Suppressor macrophage treated with lipopolysaccharide for 4 hours (primary cell): ENCODE results near the gene CFAP119.
"Not testable (repeated sequence)": the region's sequence is repeated elsewhere in the genome, so short reads cannot be mapped to it uniquely, and the experiment has no call there.

Experiments
- DNase-seq: peaks from one replicate; pipeline ENCODE4 v3.0.0-alpha.2; 2020

The CFAP119 gene

DNA sequence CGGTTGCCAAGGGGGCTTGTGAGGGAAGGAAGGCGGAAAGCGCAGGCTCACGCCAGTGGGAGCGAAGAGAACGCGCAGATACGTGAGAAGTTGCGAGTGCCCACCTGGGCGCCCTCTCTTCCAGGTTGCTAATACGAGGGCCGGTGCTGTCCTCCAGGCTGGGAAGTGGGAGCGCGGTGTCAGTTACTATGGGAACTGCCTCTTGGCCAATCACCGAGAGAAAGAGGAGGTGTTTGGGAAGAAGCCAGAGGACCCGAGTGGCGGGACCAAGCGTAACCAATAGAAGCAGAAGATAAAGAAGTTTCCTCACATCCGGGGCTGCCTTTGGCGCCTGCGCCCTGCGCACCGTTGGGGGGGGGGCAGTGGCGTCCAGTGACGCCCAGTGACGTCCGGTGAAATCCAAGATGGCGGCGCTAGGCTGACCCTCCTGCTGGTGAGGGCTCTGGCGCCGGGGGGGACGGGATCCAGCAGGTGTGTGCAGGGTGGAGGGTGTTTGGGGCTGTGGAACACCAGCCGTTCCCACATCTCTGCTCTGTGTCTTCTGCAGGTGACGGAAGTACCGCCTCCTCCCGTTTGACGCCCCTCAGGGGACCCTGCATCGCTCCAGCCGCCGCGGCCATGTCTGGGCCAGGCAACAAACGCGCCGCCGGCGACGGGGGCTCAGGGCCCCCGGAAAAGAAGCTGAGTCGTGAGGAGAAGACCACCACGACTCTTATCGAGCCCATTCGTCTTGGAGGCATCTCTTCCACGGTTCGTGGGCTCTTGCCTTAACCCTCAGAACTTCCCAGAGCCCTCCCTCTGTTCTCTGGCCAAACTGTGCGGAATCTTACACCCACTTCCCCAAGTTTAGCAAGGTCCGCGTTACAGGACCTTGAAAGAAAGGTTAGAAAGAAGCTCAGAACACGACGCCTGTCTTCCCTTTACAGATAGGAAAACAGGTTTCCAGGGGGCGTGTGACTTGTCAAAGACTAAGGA, at the start of gene CFAP119, which contains the start of gene RNF40:
Gene CFAP119 (minus strand): TSS at position 135 of the 975 bp plus-strand sequence. CDS start 314 bp downstream, outside the sequence.
Gene RNF40 (plus strand): TSS at position 395 of the 975 bp plus-strand sequence. CDS start 224 bp downstream, at position 619.
- DNase-seq, result peak; percentile 98

DNA sequence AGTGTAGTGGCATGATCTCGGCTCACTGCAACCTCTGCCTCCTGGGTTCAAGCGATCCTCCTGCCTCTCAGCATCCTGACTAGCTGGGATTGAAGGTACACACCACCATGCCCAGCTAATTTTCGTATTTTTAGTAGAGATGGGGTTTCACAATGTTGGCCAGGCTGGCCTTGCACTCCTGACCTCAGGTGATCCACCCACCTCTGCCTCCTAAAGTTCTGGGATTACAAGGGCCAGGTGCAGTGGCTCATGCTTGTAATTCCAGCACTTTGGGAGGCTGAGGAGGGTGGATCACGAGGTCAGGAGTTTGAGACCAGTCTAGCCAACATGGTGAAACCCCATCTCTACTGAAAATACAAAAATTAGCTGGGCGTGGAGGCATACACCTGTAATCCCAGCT, 47.8 kb upstream of the CFAP119 start:
- not testable (repeated sequence) for DNase-seq

DNA sequence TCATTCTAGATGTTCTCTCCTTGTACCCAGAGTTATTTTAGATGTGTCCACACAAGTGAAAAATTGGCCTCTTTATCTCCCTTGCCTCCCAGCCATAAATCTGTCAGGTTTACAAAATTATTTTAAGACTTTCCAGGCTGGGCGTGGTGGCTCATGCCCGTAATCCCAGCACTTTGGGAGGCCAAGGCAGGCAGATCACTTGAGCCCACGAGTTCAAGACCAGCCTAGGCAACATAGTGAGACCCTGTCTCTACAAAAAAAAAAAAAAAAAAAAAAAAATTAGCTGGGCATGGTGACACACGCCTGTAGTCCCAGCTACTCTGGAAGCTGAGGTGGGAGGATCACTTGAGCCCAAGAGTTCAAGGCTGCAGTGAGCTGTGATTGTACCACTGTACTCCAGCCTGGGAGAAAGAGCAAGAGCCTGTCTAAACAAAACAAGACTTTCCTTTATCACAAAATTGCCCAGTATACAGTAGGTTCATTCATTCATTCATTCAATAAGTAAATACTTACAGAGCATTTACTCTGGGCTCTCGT, 47.1 kb upstream of the CFAP119 start:
- DNase-seq, result not testable (repeated sequence)

DNA sequence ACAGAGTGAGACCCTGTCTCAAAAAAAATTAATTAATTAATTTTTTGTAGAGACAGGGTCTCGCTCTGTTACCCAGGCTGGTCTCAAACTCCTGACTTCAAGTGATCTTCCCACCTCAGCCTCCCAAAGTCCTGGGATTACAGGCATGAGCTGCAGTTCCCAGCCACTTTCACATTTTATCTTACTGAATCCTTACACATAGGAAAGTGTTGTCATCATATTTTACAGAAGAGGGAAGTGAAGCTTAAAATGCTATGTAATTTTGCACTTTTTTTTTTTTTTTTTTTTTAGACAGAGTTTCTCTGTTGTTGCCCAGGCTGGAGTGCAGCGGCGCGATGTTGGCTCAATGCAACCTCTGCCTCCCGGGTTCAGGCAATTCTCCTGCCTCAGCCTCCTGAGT, 46.3 kb upstream of the CFAP119 start:
- DNase-seq, result peak; percentile 83

DNA sequence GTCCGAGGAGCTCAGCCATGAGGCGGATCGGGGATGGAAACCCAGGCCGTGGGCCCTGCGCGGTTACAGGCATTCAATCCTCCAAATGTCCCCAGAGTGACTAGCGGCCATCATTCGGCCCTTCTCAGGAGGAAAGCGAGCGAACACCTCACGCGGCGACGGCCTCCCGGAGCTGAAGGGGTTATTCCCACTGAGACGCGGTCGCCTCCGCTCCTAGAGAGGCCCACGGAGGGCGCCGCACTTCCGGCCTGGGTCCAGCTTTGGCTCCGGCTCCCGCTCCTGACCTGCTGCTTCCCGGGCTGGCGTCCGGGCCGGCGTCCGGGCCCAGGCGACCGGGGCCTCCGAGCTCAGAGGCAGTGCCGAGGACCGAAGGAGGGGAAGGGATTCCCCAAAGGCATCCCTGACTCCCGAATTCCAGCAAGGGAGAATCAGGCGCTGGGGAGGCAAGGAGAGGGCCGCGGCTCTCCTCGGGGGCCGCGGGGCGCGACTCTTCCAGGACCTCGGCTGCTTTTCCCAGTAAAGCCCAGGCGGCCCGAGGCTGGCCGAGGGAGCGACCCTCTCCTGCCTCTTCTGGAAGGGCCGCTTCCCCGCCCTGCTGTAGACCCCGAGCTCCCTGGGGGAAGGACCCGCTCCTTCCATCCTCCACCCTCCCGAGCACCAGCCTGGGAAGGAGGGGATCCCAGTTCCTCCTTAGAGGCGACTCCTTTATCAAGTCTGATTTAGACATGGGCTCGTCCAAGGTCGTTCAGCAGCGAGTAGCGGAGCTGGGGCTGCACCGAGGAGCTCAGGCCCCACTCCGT, 43.7 kb upstream of the CFAP119 start:
- peak; percentile 79 for DNase-seq

DNA sequence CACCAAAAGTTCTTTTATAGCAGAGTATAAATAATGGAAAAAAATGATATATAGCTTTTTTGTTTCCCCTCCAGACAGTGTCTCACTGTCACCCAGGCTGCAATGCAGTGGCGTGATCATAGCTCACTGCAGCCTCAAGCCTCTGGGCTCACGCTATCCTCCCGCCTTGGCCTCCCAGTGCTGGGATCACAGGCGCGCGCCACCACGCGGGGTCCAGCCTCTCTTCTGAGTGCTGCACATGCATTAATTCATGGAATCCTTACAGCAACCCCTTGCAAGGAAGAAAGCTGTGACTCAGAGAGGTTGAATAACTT, 43.2 kb upstream of the CFAP119 start:
- DNase-seq, result no peak

DNA sequence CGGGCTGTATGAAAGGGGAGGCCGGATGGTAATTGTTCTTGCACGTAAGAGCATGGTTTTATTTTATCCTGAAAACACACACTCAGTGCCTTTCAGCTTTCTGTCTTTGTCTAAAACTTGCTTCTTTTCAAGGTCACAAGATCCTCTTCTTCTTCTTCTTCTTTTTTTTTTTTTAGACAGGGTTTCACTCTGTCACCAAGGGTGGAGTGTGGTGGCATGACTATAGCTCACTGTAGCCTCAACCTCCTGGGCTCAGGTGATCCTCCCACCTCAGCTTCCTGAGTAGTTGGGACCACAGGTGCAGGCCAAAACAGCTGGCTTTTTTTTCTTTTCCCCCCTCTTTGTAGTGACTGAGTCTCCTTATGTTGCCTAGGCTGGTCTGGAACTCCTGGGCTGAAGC, 41.1 kb upstream of the CFAP119 start:
- DNase-seq, result peak; percentile 29

DNA sequence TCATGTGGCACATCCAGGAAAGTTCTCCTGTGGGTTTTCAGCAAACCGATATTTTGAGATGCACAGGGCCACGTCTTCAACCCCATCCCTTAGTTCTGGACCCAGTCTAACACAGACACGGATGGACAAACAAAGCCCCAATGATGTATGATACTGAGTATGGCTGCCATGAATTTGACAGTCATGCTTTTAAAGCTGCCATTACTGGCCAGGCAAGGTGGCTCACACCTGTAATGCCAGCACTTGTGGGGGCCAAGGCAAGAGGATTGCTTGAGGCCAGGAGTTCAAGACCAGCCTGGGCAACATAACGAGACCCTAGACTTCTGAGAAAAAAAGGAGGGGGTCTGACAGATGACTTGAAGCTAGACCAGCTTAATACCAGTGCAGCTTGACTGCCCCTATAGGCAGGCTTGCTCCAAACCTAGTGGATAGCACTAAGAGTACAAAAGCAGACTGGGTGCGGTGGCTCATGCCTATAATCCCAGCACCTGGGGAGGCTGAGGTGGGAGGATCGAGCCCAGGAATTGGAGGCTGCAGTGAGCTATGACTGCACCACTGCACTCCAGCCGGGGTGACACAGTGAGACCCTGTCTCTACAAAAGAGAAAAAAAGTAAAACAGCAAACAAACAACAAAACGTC, 35.9 kb upstream of the CFAP119 start:
- no peak for DNase-seq

DNA sequence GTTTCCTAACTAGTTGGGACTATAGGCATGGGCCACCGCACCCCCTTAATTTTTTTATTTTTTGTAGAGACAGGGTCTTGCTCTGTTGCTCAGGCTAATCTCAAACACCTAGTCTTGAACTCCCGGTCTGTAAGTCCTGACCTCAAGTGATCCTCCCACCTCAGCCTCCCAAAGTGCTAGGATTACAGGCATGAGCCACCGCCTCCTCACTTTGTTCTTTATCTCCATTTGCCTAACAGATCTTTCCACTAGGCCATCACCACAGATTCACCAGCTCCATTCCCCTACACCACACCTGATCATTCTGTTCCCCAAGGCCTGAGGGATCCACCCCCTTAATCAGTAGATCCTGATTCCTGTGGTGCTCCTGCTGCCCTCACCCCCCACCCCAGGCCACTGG, 32.8 kb upstream of the CFAP119 start:
- no peak for DNase-seq

DNA sequence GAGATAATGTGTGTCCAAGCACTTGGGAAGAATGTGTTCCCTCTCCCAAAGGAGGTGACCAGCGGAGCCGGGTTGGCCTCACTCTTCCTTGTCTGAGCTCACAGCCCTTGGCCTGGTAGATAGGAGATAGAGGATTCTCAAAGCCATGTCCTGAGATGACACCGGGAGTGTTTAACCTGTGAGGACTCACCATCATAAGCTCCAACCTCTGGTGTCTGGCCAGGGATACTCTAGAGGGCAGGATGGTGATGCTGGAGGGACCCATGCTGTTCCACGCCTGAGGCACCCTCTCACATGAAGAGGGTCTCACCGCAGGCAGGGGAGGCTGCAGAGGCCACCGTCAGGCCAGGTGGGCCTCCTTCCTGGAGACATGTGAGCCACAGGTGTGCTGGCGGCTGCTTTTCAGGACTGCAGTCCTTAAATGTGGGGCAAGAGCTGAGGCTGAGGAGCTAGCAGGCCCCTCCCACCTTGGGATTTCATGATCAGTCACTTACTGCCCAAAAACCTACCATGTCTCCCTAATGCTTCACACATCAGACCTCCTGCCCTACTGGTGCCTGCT, 31.7 kb upstream of the CFAP119 start:
- DNase-seq, result no peak

DNA sequence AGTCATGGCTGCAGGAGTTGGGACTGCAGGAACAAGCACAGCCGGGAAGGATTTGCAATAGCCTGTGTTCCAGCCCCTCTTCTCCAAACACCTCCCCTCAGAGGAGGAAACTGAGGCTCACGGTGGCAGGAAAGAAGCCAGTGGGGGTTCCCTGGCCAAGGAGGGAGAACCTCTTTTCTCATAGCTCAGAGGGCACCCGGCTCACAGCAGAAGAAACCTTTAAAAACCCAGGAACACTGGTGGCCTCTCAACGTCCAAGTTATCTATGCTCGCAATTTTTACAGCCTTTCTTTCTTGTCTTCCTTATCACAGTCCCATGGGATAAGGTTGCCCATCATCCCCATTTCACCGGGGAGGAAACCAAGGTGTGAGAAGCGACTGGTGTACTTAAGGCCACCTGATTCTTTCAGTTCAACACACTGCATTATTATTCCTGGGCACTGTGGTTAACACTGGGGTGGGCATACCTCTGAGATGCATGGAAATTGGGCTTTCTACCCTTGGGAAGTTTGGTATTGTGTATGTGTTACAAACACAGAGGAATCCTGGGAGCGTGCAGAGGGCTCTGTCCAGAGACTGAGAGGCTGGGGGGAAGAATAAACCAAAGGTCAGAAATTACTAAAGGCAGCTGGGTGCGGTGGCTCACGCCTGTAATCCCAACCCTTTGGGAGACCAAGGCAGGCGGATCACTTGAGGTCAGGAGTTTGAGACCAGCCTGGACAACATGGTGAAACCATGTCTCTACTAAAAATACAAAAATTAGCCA, 25.9 kb upstream of the CFAP119 start:
- no peak for DNase-seq

DNA sequence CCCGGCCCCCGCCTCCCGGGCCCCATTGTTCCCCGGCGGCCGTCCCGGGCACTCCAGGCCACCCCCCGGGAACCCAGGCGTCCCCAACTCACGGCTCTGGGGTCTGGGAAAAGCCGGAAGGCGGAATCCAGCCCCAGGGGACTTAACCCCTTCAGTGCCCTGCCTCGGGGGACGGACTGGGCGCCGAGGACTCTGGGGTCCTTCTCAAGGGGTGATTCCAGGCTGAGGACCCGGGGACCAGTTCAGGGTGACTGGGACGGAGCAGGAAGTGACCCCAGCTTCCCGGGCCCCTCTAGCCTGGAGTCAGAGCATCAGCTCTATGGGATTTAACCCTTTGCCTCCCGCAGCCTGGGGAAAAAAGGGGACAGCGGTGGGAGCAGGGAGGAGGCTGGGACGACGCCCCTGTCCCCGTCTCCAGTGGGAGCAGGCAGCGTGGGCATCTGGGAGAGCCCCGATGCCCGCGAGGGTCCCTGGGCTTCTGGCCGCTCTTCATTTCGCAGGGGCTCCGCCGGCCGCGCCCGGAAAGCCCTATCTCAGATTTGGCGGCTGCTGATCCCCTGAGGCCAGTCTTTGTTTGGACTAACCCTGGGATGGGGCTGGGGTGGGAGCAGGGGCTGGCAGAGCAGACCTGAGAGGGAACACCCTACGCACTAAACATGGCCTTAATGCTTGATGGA, 25.2 kb upstream of the CFAP119 start, which contains the start of gene ZNF629:
Gene ZNF629 (minus strand): TSS at position 270 of the 677 bp plus-strand sequence. CDS start 2,723 bp downstream, outside the sequence.
- peak; percentile 58 for DNase-seq

DNA sequence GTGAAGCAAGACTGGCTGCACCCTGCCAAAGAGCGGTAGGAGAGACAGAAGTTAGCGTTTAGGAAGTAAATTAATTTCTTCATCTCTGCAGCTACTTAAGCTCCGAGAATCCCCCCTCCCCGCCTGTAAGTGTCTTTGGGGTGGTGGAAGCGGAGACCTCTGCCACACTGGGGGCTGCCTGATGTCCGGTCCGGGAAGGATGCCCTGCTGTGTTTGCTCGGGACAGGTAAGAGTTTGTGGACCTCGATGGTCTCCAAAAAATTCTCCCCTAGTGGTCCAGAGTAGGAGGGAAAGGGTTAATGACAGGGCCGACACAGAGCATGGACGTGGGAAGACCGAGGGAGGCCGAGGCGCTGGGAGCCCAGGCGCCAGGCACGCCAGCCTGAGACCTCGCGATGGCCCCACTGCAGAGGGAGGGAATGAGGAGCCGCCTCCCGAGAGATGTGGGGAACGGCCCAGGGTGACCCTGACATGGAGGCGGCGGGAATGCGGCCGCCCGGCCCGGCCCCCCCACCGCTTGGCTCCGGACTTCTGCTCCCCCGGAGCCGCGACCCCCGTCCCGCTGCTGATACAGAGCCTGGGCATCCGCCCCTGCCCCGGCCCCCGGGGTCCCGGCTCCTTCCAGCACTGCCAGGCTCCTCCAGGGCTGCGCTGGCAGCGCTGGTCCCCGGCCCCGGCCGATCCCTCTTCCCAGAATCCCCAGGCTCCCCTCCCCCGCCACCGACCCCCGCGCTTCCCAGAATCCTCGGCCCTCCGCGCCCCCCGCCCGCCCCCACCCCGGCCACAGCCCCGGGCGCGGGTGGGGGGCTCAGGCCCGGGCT, 24.5 kb upstream of the CFAP119 start:
- DNase-seq, result peak; percentile 43

DNA sequence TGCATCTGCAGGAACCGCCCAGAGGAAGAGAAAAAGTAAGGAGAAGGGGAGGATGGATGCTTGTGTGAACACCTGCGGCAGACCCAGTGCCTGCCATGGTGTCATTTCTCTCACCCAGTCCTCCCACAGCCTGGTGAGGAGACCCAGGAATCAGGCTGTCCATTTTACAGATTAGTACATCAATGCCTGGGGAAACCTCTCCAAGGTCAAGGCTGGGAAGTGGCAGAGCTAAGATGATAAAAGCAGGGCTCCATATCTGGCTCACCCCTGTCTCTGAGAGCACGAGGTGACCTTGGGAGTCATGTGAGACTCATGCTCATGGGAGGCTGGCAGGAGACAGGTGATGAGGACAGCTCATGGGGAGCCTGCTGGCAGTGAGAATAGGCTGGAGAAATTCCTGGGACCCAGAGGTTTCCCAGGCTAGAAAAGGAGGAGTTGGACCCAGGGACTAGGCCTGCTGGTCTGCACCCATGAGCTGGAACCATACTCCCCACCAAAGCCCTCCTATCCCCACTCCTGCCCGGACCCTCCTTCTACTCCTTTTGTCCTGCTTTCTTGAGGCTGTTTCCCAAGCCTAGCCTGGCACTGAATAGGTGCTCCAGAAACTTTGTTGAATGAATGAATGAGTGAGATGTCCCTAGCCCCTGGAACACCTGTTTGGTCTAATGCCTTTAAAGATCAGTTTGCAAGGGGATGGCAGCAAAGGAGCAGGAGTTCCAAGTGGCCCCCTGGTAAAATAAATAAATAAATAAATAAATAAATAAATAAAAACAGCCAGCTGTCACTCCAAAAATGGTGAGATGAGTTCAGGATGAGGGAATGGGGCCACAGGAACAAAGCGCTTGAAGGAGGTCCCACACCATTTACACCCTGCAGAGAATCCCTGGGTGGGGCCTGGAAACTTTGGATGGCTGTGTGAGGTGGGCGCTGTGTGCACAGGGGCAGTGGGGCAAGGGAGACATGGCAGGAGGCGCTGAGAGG, 23.6 kb upstream of the CFAP119 start:
- DNase-seq, result no peak

DNA sequence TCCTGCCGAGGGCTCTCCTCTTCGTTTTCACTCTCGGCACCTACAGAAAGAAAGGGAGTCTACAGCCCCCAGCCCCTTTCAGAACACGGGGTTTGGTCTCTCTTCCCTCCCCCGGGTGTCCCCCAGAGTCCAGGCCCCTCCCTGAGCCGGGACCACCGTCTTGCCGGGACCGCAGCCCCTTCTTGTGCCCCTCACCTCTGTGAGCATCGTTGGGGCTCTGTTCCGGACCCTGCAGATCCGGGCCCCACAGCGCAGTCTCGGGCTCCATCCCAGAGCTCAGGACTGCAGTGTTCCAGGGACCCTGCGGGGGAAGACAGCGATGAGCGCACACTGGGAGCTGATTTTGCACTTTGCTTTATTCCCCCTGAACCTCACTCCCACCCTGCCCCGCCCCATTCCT, 22.4 kb upstream of the CFAP119 start:
- no peak for DNase-seq

DNA sequence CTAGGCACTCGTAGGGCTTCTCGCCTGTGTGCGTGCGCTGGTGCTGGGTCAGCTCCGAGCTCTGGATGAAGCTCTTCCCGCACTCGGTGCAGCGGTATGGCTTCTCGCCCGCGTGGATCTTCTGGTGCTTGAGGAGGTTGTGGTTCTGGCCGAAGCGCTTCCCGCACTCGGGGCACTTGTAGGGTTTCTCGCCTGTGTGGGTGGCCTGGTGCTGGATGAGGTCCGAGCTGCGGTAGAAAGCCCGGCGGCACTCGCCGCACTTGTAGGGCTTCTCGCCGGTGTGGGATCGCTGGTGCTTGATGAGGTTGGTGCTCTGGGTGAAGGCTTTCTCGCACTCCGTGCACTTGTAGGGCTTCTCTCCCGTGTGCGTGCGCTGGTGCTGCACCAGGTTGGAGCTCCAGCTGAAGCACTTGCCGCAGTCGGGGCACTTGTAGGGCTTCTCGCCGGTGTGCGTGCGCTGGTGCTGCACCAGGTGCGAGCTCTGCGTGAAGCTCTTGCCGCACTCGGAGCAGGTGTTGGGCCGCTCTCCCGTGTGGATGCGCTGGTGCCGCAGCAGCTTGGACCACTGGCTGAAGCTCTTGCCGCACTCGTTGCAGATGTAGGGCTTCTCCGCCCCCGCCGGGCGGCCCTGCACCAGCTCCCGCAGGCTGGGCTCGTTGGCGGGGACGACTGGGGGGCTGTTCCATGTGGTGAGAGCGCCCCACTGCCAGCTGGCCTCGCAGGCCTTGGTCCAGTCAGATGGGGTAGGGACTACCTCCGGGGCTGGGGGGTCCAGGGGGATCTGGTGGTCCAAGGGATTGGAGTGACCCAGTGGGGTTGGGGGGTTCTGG, 21.6 kb upstream of the CFAP119 start:
- no peak for DNase-seq

DNA sequence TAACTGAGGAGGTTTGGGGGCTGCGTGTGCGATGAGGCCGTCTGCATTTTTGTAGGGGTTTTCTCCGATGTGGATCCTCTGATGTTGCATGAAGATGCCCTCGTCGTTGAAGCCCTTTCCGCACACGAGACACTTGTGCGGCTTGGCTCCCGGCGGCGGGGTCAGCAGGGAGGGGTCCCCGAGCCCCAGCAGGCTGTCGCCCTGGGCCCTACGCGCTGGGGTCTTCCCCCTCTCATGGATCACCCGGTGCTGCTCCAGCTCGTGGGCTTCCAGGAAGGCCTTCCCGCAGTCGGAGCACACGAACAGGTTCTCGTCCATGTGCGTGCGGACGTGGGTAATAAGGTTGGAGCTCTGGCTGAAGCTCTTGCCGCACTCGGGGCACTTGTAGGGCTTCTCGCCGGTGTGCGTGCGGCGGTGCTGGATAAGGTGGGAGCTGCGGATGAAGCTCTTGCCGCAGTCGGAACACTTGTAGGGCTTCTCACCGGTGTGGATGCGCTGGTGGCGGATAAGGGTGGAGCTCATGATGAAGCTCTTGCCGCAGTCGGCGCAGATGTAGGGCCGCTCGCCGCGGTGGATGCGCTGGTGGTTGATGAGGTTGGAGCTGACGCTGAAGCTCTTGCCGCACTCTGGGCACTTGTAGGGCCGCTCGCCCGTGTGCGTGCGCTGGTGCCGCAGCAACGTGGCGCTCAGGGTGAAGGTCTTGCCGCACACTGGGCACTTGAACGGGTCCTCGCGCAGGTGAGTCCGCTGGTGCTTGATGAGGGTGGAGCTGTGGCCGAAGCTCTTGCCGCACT, 20.8 kb upstream of the CFAP119 start:
- DNase-seq, result no peak
